HG02938 (cell line): ENCODE results near the gene TERT.

Experiments
- ATAC-seq: cut with Tn5 transposase; IDR thresholded peaks from one replicate; pipeline ENCODE4 v1.9.1; 2021; ENCODE audit warnings: mild to moderate bottlenecking, moderate library complexity; ENCODE audit not compliant: unreplicated experiment

TERT gene

GRCh38 chr5:1222621-1223277 is 72.1 kb downstream of the TERT start:
- no peak for ATAC-seq

- no peak for ATAC-seq
Observed at GRCh38 chr5:1222147-1222546, 72.7 kb downstream of the TERT start.

GRCh38 chr5:1221721-1222120 is 73.1 kb downstream of the TERT start:
- ATAC-seq = no peak

- ATAC-seq = no peak
Observed at GRCh38 chr5:1220831-1221230, 74.0 kb downstream of the TERT start.

- ATAC-seq = no peak
Observed at GRCh38 chr5:1220351-1220750, 74.5 kb downstream of the TERT start.

GRCh38 chr5:1219768-1220100 is 75.1 kb downstream of the TERT start:
- no peak for ATAC-seq

- no peak for ATAC-seq
Observed at GRCh38 chr5:1219098-1219767, 75.6 kb downstream of the TERT start.

- no peak for ATAC-seq
Observed at GRCh38 chr5:1218351-1219080, 76.4 kb downstream of the TERT start.

GRCh38 chr5:1217596-1218206 is 77.2 kb downstream of the TERT start:
- ATAC-seq = no peak

GRCh38 chr5:1216918-1217295 is 78.0 kb downstream of the TERT start:
- no peak for ATAC-seq

- ATAC-seq = no peak
Observed at GRCh38 chr5:1216211-1216917, 78.5 kb downstream of the TERT start.

GRCh38 chr5:1215320-1216096 is 79.4 kb downstream of the TERT start:
- ATAC-seq = no peak

GRCh38 chr5:1214936-1215220 is 80.0 kb downstream of the TERT start:
- no peak for ATAC-seq

- no peak for ATAC-seq
Observed at GRCh38 chr5:1214163-1214935, 80.5 kb downstream of the TERT start.

- ATAC-seq = no peak
Observed at GRCh38 chr5:1213508-1214162, 81.2 kb downstream of the TERT start.

GRCh38 chr5:1212881-1213280 is 82.0 kb downstream of the TERT start:
- no peak for ATAC-seq

- no peak for ATAC-seq
Observed at GRCh38 chr5:1212271-1212670, 82.6 kb downstream of the TERT start.

GRCh38 chr5:1211701-1212100 is 83.2 kb downstream of the TERT start:
- ATAC-seq = no peak

- ATAC-seq = no peak
Observed at GRCh38 chr5:1210832-1211251, 84.0 kb downstream of the TERT start.
